Ovary (tissue), 9 donors: Measurements from ENCODE around the gene KCNE5. TPM values are rescaled to one million over a fixed set of nuclear protein-coding genes. Genes with fewer than 3 reads are reported as not detected.
"Not testable (repeated sequence)": the region's sequence is repeated elsewhere in the genome, so short reads cannot be mapped to it uniquely, and the experiment has no call there.

Source experiments
- DNase-seq, 5 donors: peaks; one replicate each; pipeline ENCODE4 v3.0.0-alpha.2; 2019 to 2020
- H3K27ac ChIP-seq, 2 donors: fragments of 200-600 bp; one replicate each; pipeline versions ENCODE4 v1.5.1 to v1.8.0; 2019 to 2022
- H3K27me3 ChIP-seq: fragments of 200-600 bp; one replicate; pipeline ENCODE4 v1.8.0; 2022
- H3K36me3 ChIP-seq: fragments of 200-600 bp; sonication (generic); one replicate; pipeline ENCODE4 v1.5.1; 2019
- H3K4me1 ChIP-seq: one replicate; pipeline ENCODE4 v1.8.1; 2013; ENCODE audit warnings: mild to moderate bottlenecking, moderate library complexity; ENCODE audit not compliant: insufficient read depth
- H3K4me3 ChIP-seq: fragments of 200-600 bp; sonication (generic); one replicate; pipeline ENCODE4 v1.5.1; 2017
- H3K9me3 ChIP-seq, 2 donors: fragments of 200-600 bp in 1 of 2; sonication (generic) in 1 of 2; one replicate each; pipeline versions ENCODE4 v1.5.1 to v1.8.1; 2013 to 2019; ENCODE audit warnings: mild to moderate bottlenecking in 1 of 2, moderate library complexity in 1 of 2
- EP300 ChIP-seq: sonication (generic); formaldehyde crosslinking; IDR thresholded peaks from one replicate; pipeline ENCODE4 v1.6.1; 2017; ENCODE audit warnings: antibody characterized with exemption
- POLR2A ChIP-seq: fragments of 450-650 bp; IDR thresholded peaks from one replicate; pipeline ENCODE4 v1.6.1; 2017; ENCODE audit warnings: antibody characterized with exemption, mild to moderate bottlenecking, moderate library complexity
- WGBS, 3 donors: extraction: QIAGEN DNeasy Blood & Tissue Kit in 1 of 3; methylation state at CpG; one replicate each; pipeline versions ENCODE4 v1.1.5 to v1.1.7; 2013 to 2017; 5-methylcytosine and 5-hydroxymethylcytosine counted together
- intact Hi-C, 4 donors: fragments of 100-400 bp; cut with DNase I; formaldehyde crosslinking; loops; one replicate each; pipeline versions ENCODE4 v1.11.0 to v1.15.1; 2022 to 2023
- polyA plus RNA-seq, 2 donors: library from polyadenylated mRNA; stranded (reverse); fragments of 200-250 nt in 1 of 2; fragments of 350-450 nt in 1 of 2; fragmentation: Illumina TruSeq in 1 of 2; extraction: RNeasy Lipid Tissue Mini Kit (QIAGEN cat#74804) in 1 of 2; gene quantifications; one replicate each; pipeline ENCODE4 v1.2.3, GENCODE V29; 2013 to 2014
- total RNA-seq, 7 donors: library from RNA; depleted of rRNA in 2 of 7; stranded (reverse); fragments of >200 nt in 2 of 7; fragmentation: NEBNext Ultra II Directional in 3 of 7; extraction: Animal tissue kit (Norgen Biotek cat#: 25700) in 3 of 7; gene quantifications; one replicate each; pipeline versions ENCODE4 v1.1.0 to v1.2.4, GENCODE V29; 2016 to 2023
- TF ChIP-seq, protein P1 (sequence below), 3 donors: fragments of 450-650 bp in 2 of 3; fragments of 200-600 bp in 1 of 3; IDR thresholded peaks; one replicate each; pipeline versions ENCODE4 v1.5.1 to v1.8.0; 2016 to 2022; ENCODE audit warnings: antibody characterized with exemption in 3 of 3, mild to moderate bottlenecking in 1 of 3
- donor health status: DM: no; HTN: no; CAD: no; lungs with moderate emphysema.
- donor health status: DM: no; HTN: no; CAD: no.
- donor health status: Bipolar disorder and iron deficiency.
- donor health status: DM: yes; HTN: yes; CAD: no.
- donor health status: DM: no; HTN: no; CAD: no.
- donor health status: DM: yes; HTN: yes; CAD: no.

Gene KCNE5
- total and polyA plus RNA-seq, 9 donors: 0.30 to 1.4 (median 0.63) TPM; not detected in 1

DNA sequence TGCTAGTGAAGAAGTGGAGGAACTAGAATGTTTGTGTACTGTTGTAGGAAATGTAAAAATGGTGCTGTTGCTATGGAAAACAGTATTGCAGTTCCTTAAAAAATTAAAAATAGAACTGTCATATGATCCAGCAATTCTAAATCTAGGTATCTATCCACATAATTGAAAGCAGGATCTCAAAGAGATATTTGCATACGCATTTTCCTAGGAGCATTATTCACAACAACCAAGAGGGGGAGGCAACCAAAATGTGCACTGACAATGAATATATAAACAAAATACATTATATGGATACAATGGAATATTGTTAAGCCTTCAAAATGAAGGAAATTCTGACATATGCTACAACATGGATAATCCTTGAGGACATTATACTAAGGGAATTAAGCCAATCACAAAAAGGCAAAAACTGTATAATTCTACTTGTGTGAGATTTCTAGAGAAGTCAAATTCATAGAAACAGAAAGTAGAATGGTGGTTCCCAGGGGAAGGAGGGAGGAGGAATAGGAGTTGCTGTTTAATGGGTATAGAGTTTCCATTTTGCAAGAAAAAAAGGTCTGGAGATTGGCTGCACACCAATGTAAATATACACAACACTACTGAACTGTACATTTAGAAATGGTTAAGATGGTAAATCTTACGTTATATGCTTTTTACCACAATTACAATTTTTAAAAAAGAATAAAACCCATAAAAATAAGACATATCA is 35.6 kb upstream of the KCNE5 start:
- no peak for DNase-seq
- no peak for TF ChIP-seq POLR2A
- no peak for TF ChIP-seq EP300
- TF ChIP-seq, protein P1, sequence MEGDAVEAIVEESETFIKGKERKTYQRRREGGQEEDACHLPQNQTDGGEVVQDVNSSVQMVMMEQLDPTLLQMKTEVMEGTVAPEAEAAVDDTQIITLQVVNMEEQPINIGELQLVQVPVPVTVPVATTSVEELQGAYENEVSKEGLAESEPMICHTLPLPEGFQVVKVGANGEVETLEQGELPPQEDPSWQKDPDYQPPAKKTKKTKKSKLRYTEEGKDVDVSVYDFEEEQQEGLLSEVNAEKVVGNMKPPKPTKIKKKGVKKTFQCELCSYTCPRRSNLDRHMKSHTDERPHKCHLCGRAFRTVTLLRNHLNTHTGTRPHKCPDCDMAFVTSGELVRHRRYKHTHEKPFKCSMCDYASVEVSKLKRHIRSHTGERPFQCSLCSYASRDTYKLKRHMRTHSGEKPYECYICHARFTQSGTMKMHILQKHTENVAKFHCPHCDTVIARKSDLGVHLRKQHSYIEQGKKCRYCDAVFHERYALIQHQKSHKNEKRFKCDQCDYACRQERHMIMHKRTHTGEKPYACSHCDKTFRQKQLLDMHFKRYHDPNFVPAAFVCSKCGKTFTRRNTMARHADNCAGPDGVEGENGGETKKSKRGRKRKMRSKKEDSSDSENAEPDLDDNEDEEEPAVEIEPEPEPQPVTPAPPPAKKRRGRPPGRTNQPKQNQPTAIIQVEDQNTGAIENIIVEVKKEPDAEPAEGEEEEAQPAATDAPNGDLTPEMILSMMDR (IDR thresholded peaks at IDR 0.05): no peak
- Histone ChIP-seq H3K9me3 (no peaks in the 10 kb centered on the region), H3K4me3 (no peak overlapping the region), H3K4me1 (no peaks in the 10 kb centered on the region), H3K27ac (no peak overlapping the region), H3K36me3 (no peaks in the 10 kb centered on the region), H3K27me3 (no peaks in the 10 kb centered on the region)
- intact Hi-C loops: no loop called here
- 75 to 85% (median 81%) methylated on average over 2 of the region's 2 CpGs for WGBS, 3 donors

DNA sequence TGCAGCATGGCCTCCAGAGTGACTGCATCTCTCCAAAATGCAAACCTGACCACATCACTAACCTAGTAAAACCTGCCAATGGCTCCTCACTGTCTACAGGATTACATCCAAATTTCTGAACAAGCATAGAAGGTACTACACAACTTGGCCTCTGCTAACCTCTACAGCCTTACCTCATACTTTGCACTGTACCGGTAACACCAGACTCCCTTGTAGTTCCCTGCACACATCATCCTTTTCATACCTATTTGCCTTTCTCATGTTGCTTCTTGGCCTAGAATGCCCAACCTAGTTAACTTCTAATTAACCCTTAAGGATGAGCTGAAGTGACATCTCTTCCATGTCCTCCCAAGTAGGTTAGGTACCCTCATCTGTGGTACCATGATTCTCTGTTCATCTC is 33.4 kb upstream of the KCNE5 start:
- Histone ChIP-seq H3K4me3 (no peak overlapping the region), H3K4me1 (no peaks in the 10 kb centered on the region), H3K9me3 (no peaks in the 10 kb centered on the region), H3K27me3 (no peaks in the 10 kb centered on the region), H3K27ac (no peak overlapping the region), H3K36me3 (no peaks in the 10 kb centered on the region)
- DNase-seq: no peak
- no peak for TF ChIP-seq EP300
- TF ChIP-seq, protein P1 (IDR thresholded peaks at IDR 0.05): no peak
- no peak for TF ChIP-seq POLR2A
- intact Hi-C loops: no loop called here
- 94 to 98% (median 97%) methylated on average over 1 of the region's 1 CpG for WGBS, 3 donors

DNA sequence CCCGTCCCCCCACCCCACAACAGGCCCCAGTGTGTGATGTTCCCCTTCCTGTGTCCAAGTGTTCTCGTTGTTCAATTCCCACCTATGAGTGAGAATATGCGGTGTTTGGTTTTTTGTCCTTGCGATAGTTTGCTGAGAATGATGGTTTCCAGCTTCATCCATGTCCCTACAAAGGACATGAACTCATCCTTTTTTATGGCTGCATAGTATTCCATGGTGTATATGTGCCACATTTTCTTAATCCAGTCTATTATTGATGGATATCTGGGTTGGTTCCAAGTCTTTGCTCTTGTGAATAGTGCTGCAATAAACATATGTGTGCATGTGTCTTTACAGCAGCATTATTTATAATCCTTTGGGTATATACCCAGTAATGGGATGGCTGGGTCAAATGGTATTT is 32.4 kb upstream of the KCNE5 start:
- H3K9me3 ChIP-seq, H3K27me3 ChIP-seq, H3K4me3 ChIP-seq, DNase-seq, intact Hi-C loops, H3K4me1 ChIP-seq, H3K27ac ChIP-seq, H3K36me3 ChIP-seq: not testable (repeated sequence)
- WGBS, 3 donors: 87 to 92% (median 91%) methylated on average over 2 to 4 of the region's 4 CpGs

DNA sequence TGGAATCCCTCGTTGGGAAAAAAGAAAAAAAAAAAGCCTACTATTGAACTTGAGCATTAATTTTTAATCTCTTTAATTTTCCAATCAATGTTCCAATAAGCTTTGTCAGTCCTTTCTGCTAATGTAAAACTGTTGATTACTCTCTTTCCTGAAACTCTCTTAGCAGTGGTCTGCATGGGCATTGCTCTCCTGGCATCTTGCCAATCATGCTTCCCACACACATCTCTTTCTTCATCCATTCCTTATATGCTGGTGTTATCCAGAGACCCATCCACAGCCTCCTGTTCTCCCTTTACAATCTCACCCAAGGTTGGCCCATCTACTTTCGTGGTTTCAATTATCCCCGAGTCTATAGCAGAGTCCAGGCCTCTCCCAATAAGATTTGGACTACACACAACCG is 31.8 kb upstream of the KCNE5 start:
- no peaks in the 10 kb centered on the region for H3K4me1 ChIP-seq
- no peaks in the 10 kb centered on the region for H3K9me3 ChIP-seq
- DNase-seq: no peak
- intact Hi-C loops: no loop called here
- no peak overlapping the region for H3K27ac ChIP-seq
- 66 to 75% (median 75%) methylated on average over 4 of the region's 4 CpGs for WGBS, 3 donors
- no peak overlapping the region for H3K4me3 ChIP-seq
- no peaks in the 10 kb centered on the region for H3K27me3 ChIP-seq
- TF ChIP-seq EP300 (no peak), POLR2A (no peak)
- no peaks in the 10 kb centered on the region for H3K36me3 ChIP-seq

DNA sequence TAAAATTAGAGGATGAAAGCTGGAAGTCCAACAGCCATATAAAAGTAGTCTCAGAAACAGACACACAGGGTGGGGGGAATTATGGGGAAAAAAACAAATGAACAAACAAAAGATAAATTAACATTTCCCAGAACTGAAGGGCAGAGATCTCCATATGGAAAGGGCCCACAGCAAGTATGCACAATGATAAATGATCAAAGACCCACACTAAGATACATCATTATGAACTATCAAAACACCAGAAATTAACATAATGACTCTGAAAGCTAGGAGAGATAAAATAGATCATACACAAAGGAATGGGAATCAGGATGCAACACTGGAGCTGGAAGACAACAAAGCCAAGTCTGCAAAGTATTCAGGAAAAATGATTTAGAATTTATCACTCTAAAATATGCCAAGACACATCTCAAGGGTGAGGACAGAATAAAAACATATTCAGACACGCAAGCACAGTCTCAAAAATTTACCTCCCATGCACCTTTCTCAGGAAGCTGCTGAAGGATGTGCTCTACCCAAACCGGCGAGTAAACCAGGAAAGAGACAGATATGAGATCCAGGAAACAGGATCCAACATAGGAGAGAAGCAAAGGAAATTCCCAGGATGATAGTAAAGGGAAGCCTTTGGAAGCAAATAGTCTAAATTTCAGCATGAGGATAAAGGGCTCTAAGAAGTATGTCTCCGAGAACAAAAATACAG is 30.7 kb upstream of the KCNE5 start:
- H3K27ac ChIP-seq: no peak overlapping the region
- intact Hi-C loops: no loop called here
- DNase-seq: no peak
- no peaks in the 10 kb centered on the region for H3K36me3 ChIP-seq
- H3K4me3 ChIP-seq: no peak overlapping the region
- TF ChIP-seq POLR2A (no peak), EP300 (no peak)
- TF ChIP-seq, protein P1 (IDR thresholded peaks at IDR 0.05): no peak
- WGBS, 3 donors: 68 to 71% (median 69%) methylated on average over 4 of the region's 4 CpGs
- no peaks in the 10 kb centered on the region for H3K27me3 ChIP-seq
- no peaks in the 10 kb centered on the region for H3K9me3 ChIP-seq
- no peaks in the 10 kb centered on the region for H3K4me1 ChIP-seq
